Measurements from ENCODE around the gene TMEM213. TPM values are rescaled to one million over a fixed set of nuclear protein-coding genes. Genes with fewer than 3 reads are reported as not detected.

The TMEM213 gene
- not detected for total RNA-seq

DNA sequence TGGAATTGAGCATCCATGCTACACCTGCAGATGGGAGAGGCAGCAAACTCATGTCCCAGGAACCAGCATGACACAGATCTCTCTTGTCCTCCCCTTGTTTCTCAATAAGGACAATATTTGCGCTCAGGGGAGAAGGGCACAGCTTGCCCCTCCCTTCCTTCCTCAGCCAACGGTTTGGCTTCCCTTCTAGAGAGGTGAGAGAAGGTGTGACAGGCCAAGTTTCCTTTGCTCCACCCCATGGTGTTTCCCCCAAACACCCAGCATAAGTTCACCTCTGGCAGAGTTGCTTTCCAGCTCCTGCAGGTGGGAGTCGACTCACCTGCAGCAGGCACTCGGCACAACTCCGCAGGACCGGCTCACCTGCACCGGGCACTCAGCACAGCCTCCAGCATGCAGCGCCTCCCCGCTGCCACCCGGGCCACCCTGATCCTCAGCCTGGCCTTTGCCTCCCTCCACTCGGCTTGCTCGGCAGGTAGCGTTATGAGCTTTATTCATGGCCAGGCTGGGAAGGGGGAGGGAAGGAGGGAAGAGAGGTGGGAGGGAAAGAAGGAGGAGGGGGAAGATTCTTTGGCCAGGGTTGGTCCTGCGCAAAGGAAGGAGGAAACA lies at the start of gene TMEM213, which contains the start of gene ATP6V0A4:
TSS of gene TMEM213 (plus strand) at position 280 of the 606 bp plus-strand sequence. CDS start at position 391, 111 bp downstream.
TSS of gene ATP6V0A4 (minus strand) at position 482 of the 606 bp plus-strand sequence. CDS start 26,949 bp downstream, outside the sequence.
- intact Hi-C loops (cut with DNase I): no loop called here
- ATAC-seq: no peak

DNA sequence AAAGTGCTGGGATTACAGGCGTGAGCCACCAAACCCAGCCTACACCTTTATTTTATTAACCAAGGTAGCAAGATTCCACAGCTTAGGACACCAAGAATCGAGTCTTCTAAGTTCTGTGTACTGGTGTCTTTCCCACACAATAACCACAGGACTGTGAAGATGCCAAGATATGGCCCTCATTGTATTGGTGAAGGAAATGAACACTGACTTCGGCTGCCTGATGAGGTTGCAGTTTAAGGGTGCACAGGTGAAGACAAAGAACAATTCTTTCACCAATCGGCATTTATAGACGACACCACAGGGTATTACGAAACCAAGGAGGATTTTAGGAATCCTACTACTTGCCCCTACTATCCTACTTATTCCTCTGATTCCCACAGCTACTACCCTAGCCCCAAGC lies 49.1 kb upstream of the TMEM213 start:
- intact Hi-C loops (cut with DNase I): no loop called here
- ATAC-seq (no peak), DNase-seq (ENCODE audit: low spot score) (no peak)

More for the DNA sequence above, at the start of gene TMEM213, which contains the start of gene ATP6V0A4:
- DNase-seq (ENCODE audit: low spot score): no peak

GRCh38 chr7:138749960-138750359 lies 47.8 kb upstream of the TMEM213 start:
- intact Hi-C loops (cut with DNase I): no loop called here
- no peak for DNase-seq (ENCODE audit: low spot score)
- no peak for ATAC-seq

- DNase-seq (ENCODE audit: low spot score) (no peak), ATAC-seq (no peak)
- intact Hi-C loops (cut with DNase I): no loop called here
Observed at GRCh38 chr7:138750473-138750872, 47.3 kb upstream of the TMEM213 start.

GRCh38 chr7:138750901-138751464 lies 46.8 kb upstream of the TMEM213 start:
- intact Hi-C loops (cut with DNase I): no loop called here
- ATAC-seq (no peak), DNase-seq (ENCODE audit: low spot score) (no peak)

GRCh38 chr7:138752518-138753149 lies 45.2 kb upstream of the TMEM213 start:
- DNase-seq (ENCODE audit: low spot score): no peak
- ATAC-seq: peak; percentile 59
- intact Hi-C loops (cut with DNase I): no loop called here

DNA sequence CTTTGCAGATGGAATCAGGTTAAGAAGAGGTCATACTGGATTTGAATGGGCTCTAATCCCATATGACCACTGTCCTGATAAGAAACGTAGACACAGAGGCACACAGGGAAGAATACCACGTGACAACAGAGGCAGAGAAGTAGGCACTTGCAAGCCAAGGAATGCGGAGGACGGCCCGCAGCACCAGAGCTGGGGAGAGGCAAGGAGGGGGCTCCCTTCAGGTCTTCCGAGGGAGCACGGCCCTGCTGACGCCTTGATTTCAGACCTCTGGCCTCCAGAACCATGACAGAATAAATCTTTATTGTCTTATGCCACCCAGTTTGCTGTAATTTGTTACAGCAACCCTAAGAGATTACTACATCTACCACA lies 44.7 kb upstream of the TMEM213 start:
- intact Hi-C loops (cut with DNase I): no loop called here
- DNase-seq (ENCODE audit: low spot score) (no peak), ATAC-seq (no peak)

DNA sequence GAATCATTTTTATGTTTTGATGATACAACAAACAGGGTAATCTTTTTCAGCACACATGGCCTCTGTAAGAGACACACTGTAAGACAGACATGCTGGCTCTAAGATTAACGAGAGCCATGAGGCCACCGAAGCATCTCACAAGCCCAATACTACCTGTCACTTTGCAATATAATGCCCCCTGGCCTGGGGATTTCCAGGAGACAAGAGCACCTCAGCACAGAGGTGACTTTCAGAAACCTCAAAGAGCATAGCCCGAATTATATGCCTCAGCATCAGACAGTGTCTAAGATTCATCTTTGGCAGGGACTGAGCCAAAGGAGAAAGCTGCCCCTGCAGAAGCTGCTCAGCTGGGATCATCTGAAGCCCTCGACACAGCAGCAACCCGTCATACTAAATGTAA lies 44.2 kb upstream of the TMEM213 start:
- no peak for DNase-seq (ENCODE audit: low spot score)
- no peak for ATAC-seq
- intact Hi-C loops (cut with DNase I): no loop called here

DNA sequence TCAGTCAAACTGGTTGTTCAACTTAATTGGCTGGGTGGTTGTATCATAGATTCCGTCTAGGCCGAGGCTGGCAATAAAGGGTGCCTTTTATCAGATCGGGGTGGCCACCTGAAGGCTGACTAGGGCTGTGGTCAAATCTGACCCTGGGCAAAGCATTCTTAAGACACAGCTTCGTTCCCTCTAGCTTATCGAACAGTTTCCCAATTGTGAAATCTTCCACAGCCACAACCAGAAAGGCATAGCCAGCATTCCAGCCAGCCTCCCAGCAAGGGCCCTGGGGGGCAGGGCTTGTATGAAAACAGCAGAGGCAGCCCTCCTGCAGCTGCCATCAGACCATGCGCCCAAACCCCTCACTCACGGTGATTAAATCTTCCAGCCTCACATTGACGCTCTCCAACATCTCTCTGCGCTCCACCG lies 42.5 kb upstream of the TMEM213 start:
- no peak for DNase-seq (ENCODE audit: low spot score)
- no peak for ATAC-seq
- intact Hi-C loops (cut with DNase I): no loop called here

- no peak for DNase-seq (ENCODE audit: low spot score)
- ATAC-seq: no peak
- intact Hi-C loops (cut with DNase I): no loop called here
Observed at GRCh38 chr7:138755842-138756590, 41.8 kb upstream of the TMEM213 start.

GRCh38 chr7:138756591-138757242 lies 41.1 kb upstream of the TMEM213 start:
- DNase-seq (ENCODE audit: low spot score) (no peak), ATAC-seq (no peak)
- intact Hi-C loops (cut with DNase I): no loop called here

DNA sequence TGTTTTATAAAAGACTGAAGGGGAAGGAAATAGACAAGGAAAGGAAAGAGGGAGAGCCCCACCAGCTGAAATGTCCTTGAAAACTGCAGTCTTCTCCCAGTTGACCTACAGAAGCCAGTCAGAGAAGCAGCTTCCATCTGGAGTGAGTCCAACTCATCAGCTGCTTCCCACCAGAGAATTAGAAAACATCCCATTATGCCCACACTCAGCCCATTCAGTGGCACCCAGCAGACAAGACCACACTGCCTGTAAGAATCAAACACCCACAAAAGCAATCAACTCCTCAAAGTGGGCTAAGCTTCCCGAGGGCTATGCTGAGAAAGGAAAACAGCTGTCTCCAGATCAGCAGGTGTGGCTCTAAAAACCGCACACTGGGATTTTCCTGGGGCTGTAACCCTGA lies 29.6 kb upstream of the TMEM213 start:
- no peak for DNase-seq (ENCODE audit: low spot score)
- intact Hi-C loops (cut with DNase I): no loop called here
- ATAC-seq: no peak

GRCh38 chr7:138770904-138771303 lies 26.9 kb upstream of the TMEM213 start:
- DNase-seq (ENCODE audit: low spot score): no peak
- intact Hi-C loops (cut with DNase I): no loop called here
- ATAC-seq: no peak

DNA sequence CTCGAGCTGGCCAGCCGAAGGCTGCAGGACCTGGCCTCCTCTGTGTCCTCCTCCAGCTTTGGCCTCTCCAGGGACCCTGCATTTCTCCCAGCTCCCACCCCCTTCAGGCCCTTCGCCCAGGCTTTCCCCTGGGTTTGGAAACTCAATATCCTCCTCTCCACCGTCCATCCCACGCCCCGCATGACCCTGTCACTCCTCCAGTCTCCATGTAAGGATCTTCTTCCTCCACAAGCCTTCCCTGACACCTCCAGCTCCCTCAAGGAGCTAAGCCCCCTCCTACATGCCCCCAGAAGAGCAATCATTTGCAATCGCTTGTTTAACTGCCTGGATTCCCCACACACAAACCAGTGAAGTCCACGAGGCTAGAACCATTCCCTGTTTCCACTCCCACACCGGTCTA lies 24.6 kb upstream of the TMEM213 start:
- intact Hi-C loops (cut with DNase I): no loop called here
- ATAC-seq: no peak

GRCh38 chr7:138773817-138774216 lies 24.0 kb upstream of the TMEM213 start:
- intact Hi-C loops (cut with DNase I): no loop called here
- no peak for DNase-seq (ENCODE audit: low spot score)

More for the DNA sequence above, 24.6 kb upstream of the TMEM213 start:
- no peak for DNase-seq (ENCODE audit: low spot score)

GRCh38 chr7:138776166-138776833 lies 21.5 kb upstream of the TMEM213 start:
- ATAC-seq: no peak
- DNase-seq (ENCODE audit: low spot score): no peak
- intact Hi-C loops (cut with DNase I): no loop called here

More at GRCh38 chr7:138773817-138774216, 24.0 kb upstream of the TMEM213 start:
- ATAC-seq: no peak

- intact Hi-C loops (cut with DNase I): no loop called here
- no peak for DNase-seq (ENCODE audit: low spot score)
- ATAC-seq: no peak
Observed at GRCh38 chr7:138781004-138781403, 16.8 kb upstream of the TMEM213 start.

DNA sequence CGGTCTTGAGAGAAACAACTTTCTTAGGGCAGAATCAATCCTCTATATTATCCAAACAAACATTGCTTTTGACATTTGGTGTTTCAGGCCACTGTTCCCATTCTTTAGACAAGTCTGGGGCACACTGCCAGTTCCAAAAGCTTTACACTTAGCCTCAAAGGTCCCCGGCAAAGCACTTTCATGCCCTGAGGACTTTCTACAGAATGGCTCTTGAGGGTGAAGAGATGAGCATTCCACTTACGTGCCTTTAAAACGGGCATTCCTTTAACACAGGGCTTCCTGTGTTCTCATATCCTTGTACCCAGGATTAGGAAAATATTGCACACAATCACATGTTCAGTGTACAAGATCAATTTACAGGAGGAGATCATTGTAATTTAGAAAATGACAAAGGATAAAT lies 13.1 kb upstream of the TMEM213 start:
- ATAC-seq: no peak
- DNase-seq (ENCODE audit: low spot score): no peak
- intact Hi-C loops (cut with DNase I): no loop called here
